T47D (cell line): ENCODE data around the gene ALAS1.

Experiments
- DNase-seq, 2 experiments: peaks; one replicate each; pipeline versions ENCODE4 v3.0.0 to v3.0.0-alpha.2; 2011 to 2012; ENCODE audit warnings: low read depth in 1 of 2, low spot score in 1 of 2
- JUND ChIP-seq: IDR thresholded peaks from 2 replicates; pipeline ENCODE4 v1.6.1; 2012; ENCODE audit warnings: low read depth
- in situ Hi-C: cut with HindIII; loops from 2 replicates; pipeline ENCODE4 v1.10.0; 2016; ENCODE audit warnings: low sequenced_read_pairs, low pct_unique_long_range_greater_than_20kb

Gene ALAS1

GRCh38 chr3:52183786-52184445 is 14.0 kb upstream of the ALAS1 start:
- no peak for DNase-seq
- in situ Hi-C loops, result no loop called here
- no peak for TF ChIP-seq JUND

GRCh38 chr3:52184690-52185089 is 13.3 kb upstream of the ALAS1 start:
- DNase-seq, result no peak
- TF ChIP-seq JUND, result no peak
- in situ Hi-C loops, result no loop called here

DNA sequence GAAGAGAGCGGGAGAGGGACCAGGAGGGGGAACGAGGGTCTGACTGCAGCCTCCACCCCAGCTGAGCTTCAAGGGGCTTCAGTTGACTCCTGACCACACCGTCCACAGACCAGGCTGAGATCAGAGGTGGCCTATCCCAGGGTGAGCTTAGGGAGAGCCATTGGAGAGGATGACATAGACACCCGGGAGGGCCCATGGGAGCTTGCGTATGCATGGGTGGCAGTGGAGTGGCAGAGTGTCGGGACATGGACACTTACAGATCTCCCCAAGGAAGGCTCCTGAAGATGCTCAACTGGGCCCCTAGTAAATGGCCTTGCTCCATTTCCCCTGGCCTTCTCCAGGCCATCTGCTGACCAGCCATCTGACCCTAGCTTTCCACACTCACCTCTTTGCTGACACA is 12.6 kb upstream of the ALAS1 start:
- no peak for DNase-seq
- in situ Hi-C loops, result no loop called here
- TF ChIP-seq JUND, result no peak

DNA sequence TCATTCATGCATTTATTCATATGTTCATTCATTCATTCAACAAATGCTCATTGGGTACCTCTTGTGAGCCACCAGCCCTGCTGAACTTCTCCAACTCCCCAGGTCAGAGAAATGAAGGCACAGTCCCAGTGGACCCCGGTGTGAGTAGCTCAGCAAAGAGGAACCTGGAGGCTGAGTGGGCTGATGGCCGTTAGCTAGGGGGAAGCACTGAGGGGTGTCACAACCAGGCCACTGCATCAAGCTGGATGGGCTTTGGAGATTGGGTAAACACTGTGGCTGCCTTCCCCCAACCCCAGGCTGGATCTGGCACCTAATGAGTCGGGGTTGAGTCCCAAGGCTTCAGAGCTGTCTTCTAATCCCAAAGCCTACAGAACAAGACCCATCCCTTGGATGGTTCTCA is 12.1 kb upstream of the ALAS1 start:
- TF ChIP-seq JUND, result no peak
- in situ Hi-C loops, result no loop called here
- no peak for DNase-seq

DNA sequence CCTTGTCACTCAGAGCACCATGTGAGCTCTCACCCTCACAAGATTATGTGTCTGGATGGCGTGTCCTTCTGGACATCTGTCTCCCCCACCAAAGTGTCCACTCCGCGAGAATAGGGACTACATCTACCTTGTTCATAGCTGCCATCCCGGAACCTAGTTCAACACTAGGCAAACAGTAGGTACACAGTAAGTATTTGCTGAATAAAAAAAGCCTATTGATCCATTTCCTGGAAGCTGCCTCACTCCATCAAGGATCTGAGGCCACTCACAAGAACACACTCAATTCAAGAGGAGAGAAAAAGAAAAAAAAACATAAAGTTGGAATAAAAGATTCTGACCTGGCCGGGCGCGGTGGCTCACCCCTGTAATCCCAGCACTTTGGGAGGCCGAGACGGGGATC is 11.2 kb upstream of the ALAS1 start:
- no peak for TF ChIP-seq JUND

DNA sequence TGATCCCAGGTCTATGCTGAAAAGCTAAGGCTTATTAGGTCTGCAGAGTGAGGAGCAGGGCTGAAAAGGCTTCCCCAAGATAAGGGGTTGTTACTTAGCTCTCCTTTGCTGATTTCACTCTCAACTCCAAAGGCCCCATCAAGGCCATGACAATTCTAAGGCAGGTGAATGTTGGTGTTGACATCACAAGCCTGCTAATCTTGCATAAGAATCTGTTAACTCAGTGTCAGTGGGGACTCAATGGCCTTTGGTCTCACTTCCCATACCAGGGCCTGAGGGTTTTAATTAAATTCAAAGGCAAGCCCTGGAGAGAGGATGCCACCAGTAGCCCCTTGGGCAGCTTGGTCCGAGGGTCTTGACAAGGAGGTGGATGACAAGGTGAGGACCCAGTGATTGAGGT is 9.4 kb upstream of the ALAS1 start:
- DNase-seq, result no peak
- TF ChIP-seq JUND, result no peak
- in situ Hi-C loops, result no loop called here

More for the DNA sequence above, 11.2 kb upstream of the ALAS1 start:
- no peak for DNase-seq
- in situ Hi-C loops, result no loop called here

DNA sequence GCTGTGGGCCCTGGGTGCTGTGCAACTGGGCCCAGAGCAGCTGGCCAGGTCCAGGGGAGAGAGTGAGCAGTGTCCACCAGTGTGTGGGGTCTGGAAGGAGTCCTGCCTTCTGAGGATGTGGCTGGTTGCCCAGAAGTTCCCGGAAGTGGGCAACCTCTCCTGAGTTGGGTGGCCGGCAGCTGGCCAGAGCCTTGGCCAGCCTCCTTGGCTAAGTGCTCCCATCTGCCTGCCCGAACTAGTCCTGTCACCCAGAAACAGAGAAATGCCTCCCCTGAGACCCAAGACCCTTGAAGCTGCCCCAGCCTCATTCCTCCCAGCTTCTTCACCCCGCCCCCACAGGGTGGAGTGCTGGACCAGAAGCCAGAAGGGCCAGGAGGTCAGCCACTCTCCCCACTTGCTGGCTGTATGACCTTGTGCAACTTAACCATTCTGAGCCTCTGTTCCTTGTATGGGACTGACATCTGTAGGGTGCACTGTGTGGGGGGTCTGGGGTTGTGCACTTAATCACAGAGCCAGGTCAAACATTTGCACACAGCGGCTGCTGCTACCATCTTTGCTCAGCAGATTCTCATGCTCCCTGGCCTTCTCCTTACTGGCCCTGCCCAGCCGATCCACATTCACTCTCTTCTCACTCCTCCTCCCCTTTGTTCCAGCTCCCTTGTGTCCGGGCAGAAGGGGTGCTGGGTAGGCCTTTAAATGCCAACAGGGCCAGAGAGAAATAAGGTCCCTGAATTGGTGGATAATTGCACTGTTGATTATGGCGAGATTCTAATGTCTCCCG is 7.5 kb upstream of the ALAS1 start:
- in situ Hi-C loops, result no loop called here
- no peak for DNase-seq

GRCh38 chr3:52191663-52192062 is 6.3 kb upstream of the ALAS1 start:
- no peak for TF ChIP-seq JUND
- in situ Hi-C loops, result no loop called here
- no peak for DNase-seq

More for the DNA sequence above, 7.5 kb upstream of the ALAS1 start:
- no peak for TF ChIP-seq JUND

DNA sequence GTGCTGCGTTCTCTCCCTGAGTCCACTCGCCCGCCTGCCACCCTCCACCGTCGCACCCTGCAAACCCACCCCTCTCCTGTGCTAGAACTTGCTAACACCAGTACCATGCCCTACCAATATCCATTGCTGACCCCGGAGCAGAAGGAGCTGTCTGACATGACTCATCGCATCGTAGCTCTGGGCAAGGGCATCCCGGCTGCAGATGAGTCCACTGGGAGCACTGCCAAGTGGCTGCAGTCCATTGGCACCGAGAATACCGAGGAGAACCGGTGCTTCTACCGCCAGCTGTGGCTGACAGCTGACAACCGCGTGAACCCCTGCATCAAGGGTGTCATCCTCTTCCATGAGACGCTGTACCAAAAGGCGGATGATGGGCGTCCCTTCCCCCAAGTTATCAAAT is 4.9 kb upstream of the ALAS1 start:
- TF ChIP-seq JUND, result no peak
- in situ Hi-C loops, result no loop called here
- no peak for DNase-seq

GRCh38 chr3:52194485-52195290 is 3.3 kb upstream of the ALAS1 start:
- in situ Hi-C loops, result no loop called here
- no peak for TF ChIP-seq JUND
- no peak for DNase-seq

DNA sequence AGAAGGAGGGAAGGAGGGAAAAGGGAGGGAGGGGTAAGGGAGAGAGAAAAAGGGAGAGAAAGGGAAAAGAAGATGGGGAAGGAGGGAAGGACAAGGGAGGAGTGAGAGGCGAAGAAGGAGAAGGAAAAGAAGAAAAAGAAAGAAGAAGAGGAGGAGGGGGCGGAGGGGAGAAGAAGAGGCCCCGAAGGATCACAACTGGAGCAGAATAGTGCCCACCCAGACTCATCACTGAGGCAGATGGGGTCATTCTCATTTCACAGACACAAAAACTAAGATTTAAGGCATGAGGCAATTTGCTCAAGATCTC is 2.7 kb upstream of the ALAS1 start:
- in situ Hi-C loops, result no loop called here
- DNase-seq, result no peak
- TF ChIP-seq JUND, result no peak

DNA sequence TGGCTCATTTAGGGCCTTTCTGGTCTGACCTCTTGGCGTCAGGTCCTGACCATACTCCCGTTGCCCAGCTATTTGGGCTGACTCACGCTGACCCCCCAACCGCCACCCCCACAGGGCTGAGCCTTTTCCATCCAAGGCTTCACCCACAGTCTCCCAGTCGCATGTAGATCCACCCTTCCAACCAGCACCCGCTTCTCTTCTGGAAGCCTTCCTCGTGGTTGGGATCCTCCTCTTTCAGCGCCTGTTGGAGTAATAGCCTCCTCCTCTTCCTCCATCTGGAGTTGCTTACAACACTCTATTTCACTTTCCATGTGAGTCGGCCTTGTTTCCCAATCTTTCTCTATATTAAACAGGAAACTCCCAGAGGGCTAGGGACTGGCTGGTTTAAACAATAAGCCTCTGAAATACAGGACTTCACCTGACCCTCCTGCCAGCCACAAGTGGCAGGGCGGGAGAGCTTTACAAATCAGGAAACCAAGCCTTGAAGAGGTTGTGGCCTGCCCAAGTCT is 2.1 kb upstream of the ALAS1 start:
- TF ChIP-seq JUND, result no peak
- DNase-seq, result no peak

GRCh38 chr3:52196977-52197376 is 983 bp upstream of the ALAS1 start:
- in situ Hi-C loops, result no loop called here
- no peak for DNase-seq
- TF ChIP-seq JUND, result no peak

More for the DNA sequence above, 2.1 kb upstream of the ALAS1 start:
- in situ Hi-C loops, result no loop called here
